ENCODE data around the gene MMD2. TPM values are rescaled to one million over a fixed set of nuclear protein-coding genes. Genes with fewer than 3 reads are reported as not detected.
A peak's percentile ranks its signal among the peaks of the same experiment; 100 is the strongest.

MMD2 gene
- total RNA-seq, 1 experiment from 2014 or later, result not detected

GRCh38 chr7:4964506-4964905 lies 5.5 kb upstream of the MMD2 start:
- ChIA-PET POLR2A (no interaction called here), CTCF (no interaction called here)
- Mint-ChIP-seq H3K27ac (ENCODE audit: unreplicated experiment) (no peak overlapping the region), H3K9me3 (ENCODE audit: unreplicated experiment) (no peaks in the 10 kb centered on the region), H3K4me1 (ENCODE audit: low read depth, unreplicated experiment) (no peaks in the 10 kb centered on the region), H3K4me3 (ENCODE audit: unreplicated experiment) (no peak overlapping the region), H3K36me3 (ENCODE audit: insufficient read depth, unreplicated experiment) (no peaks in the 10 kb centered on the region), H3K27me3 (ENCODE audit: insufficient read depth, unreplicated experiment) (peaks cover 2% of the 10 kb centered on the region)
- BruUV-seq (replicated peaks), result no TSS peak
- peak in 1 of 2 experiments; percentile 12 for DNase-seq
- no peaks in the 10 kb centered on the region for H3K36me3 ChIP-seq (ENCODE audit: control insufficient read depth, insufficient read depth, low read length)
- H3K4me3 ChIP-seq (ENCODE audit: low read depth, low read length), result no peak overlapping the region
- no peaks in the 10 kb centered on the region for H3K27me3 ChIP-seq (replicated peaks; ENCODE audit: control insufficient read depth, insufficient read depth, low read length)
- intact Hi-C loops (cut with micrococcal nuclease; ENCODE audit: unreplicated experiment), result loop anchor here (10.0 kb wide), 1 partner anchor 120 kb away; no protein-coding TSS in a partner anchor
- H3K4me1 ChIP-seq, result no peaks in the 10 kb centered on the region
- H3K9me3 ChIP-seq, result no peaks in the 10 kb centered on the region
- TF ChIP-seq, protein P1, sequence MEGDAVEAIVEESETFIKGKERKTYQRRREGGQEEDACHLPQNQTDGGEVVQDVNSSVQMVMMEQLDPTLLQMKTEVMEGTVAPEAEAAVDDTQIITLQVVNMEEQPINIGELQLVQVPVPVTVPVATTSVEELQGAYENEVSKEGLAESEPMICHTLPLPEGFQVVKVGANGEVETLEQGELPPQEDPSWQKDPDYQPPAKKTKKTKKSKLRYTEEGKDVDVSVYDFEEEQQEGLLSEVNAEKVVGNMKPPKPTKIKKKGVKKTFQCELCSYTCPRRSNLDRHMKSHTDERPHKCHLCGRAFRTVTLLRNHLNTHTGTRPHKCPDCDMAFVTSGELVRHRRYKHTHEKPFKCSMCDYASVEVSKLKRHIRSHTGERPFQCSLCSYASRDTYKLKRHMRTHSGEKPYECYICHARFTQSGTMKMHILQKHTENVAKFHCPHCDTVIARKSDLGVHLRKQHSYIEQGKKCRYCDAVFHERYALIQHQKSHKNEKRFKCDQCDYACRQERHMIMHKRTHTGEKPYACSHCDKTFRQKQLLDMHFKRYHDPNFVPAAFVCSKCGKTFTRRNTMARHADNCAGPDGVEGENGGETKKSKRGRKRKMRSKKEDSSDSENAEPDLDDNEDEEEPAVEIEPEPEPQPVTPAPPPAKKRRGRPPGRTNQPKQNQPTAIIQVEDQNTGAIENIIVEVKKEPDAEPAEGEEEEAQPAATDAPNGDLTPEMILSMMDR (IDR thresholded peaks at IDR 0.05; ENCODE audit: insufficient read depth in 1 of 2, low read depth in 1 of 2, low read length in 1 of 2, severe bottlenecking in 1 of 2, unreplicated experiment in 1 of 2), result no peak

- DNase-seq, result peak in 1 of 2 experiments; percentile 25
- TF ChIP-seq, protein P1 (IDR thresholded peaks at IDR 0.05; ENCODE audit: insufficient read depth in 1 of 2, low read depth in 1 of 2, low read length in 1 of 2, severe bottlenecking in 1 of 2, unreplicated experiment in 1 of 2), result no peak
- Mint-ChIP-seq H3K4me1 (ENCODE audit: low read depth, unreplicated experiment) (no peaks in the 10 kb centered on the region), H3K27ac (ENCODE audit: unreplicated experiment) (no peak overlapping the region), H3K36me3 (ENCODE audit: insufficient read depth, unreplicated experiment) (no peaks in the 10 kb centered on the region), H3K9me3 (ENCODE audit: unreplicated experiment) (no peaks in the 10 kb centered on the region), H3K4me3 (ENCODE audit: unreplicated experiment) (no peak overlapping the region), H3K27me3 (ENCODE audit: insufficient read depth, unreplicated experiment) (peaks cover 6% of the 10 kb centered on the region)
- H3K36me3 ChIP-seq (ENCODE audit: control insufficient read depth, insufficient read depth, low read length), result no peaks in the 10 kb centered on the region
- ChIA-PET POLR2A (no interaction called here), CTCF (interaction anchor here (0.6 kb wide), 1 partner anchor 107 kb away, joined by 4 read pairs; no protein-coding TSS in a partner anchor)
- BruUV-seq (replicated peaks), result no TSS peak
- no peaks in the 10 kb centered on the region for H3K4me1 ChIP-seq
- no peaks in the 10 kb centered on the region for H3K27me3 ChIP-seq (replicated peaks; ENCODE audit: control insufficient read depth, insufficient read depth, low read length)
- H3K4me3 ChIP-seq (ENCODE audit: low read depth, low read length), result no peak overlapping the region
- intact Hi-C loops (cut with micrococcal nuclease; ENCODE audit: unreplicated experiment), result loop anchor here (10.0 kb wide), 1 partner anchor 118 kb away; no protein-coding TSS in a partner anchor
- H3K9me3 ChIP-seq, result no peaks in the 10 kb centered on the region
Observed at GRCh38 chr7:4962872-4963775, 4.1 kb upstream of the MMD2 start.

DNA sequence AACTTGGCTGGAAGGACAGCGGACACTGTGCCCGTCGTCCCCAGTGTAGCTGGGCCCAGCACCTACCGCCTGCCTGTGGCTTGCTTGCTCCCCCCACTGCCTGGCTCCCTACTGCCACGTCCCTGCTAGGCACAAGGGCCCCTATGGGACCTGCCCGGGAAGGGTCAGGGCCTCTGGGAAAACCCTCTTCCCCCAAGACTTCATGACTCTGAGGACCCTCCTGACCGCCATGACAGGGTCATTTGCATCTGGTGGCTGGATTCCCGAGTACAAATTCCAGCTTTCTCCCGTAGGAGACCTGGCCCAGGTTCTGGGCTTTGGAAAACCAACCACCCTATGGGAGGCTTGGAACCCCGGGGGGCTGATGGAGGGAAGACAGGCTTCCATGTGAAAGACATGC lies 1.4 kb upstream of the MMD2 start:
- H3K36me3 Mint-ChIP-seq (ENCODE audit: insufficient read depth, unreplicated experiment), result no peaks in the 10 kb centered on the region
- Histone ChIP-seq H3K4me1 (no peaks in the 10 kb centered on the region), H3K36me3 (ENCODE audit: control insufficient read depth, insufficient read depth, low read length) (no peaks in the 10 kb centered on the region), H3K27me3 (replicated peaks; ENCODE audit: control insufficient read depth, insufficient read depth, low read length) (no peaks in the 10 kb centered on the region), H3K9me3 (no peaks in the 10 kb centered on the region), H3K4me3 (ENCODE audit: low read depth, low read length) (no peak overlapping the region)
- H3K27me3 Mint-ChIP-seq (ENCODE audit: insufficient read depth, unreplicated experiment), result peaks cover 7% of the 10 kb centered on the region
- no peak overlapping the region for H3K27ac Mint-ChIP-seq (ENCODE audit: unreplicated experiment)
- intact Hi-C loops (cut with micrococcal nuclease; ENCODE audit: unreplicated experiment), result loop anchor here (10.0 kb wide), 1 partner anchor 116 kb away; no protein-coding TSS in a partner anchor
- no TSS peak for BruUV-seq (replicated peaks)
- no peak overlapping the region for H3K4me3 Mint-ChIP-seq (ENCODE audit: unreplicated experiment)
- no peaks in the 10 kb centered on the region for H3K4me1 Mint-ChIP-seq (ENCODE audit: low read depth, unreplicated experiment)
- CTCF ChIA-PET, result no interaction called here
- POLR2A ChIA-PET, result no interaction called here
- no peaks in the 10 kb centered on the region for H3K9me3 Mint-ChIP-seq (ENCODE audit: unreplicated experiment)
- peak in 1 of 2 experiments; percentile 38 for DNase-seq
- TF ChIP-seq, protein P1 (IDR thresholded peaks at IDR 0.05; ENCODE audit: insufficient read depth in 1 of 2, low read depth in 1 of 2, low read length in 1 of 2, severe bottlenecking in 1 of 2, unreplicated experiment in 1 of 2), result no peak

Data from Caco-2 (cell line).